HCT116 (cell line): ENCODE data around the gene RASSF6. TPM values are rescaled to one million over a fixed set of nuclear protein-coding genes. Genes with fewer than 3 reads are reported as not detected.

Source experiments
- ATAC-seq: fragments of 200-7000 bp; cut with Tn5 transposase; 2 replicates; pipeline ENCODE4 v1.9.1; 2020; ENCODE audit warnings: mild to moderate bottlenecking, moderate library complexity
- BruUV-seq: library from RNA; stranded (reverse); fragments of 400-500 nt; replicated peaks from 2 replicates; lab custom pipeline; 2021; lab: Mats Ljungman, UMichigan
- CTCF ChIA-PET: fragments of 300-600 bp; sonication (Branson Sonifier 250); formaldehyde crosslinking; loops from one replicate; lab custom pipeline; 2021; ENCODE audit warnings: antibody characterized with exemption; lab: Charles Lee
- POLR2A ChIA-PET: fragments of 300-600, 350-600 bp; sonication (Branson Sonifier 250); formaldehyde crosslinking; loops from one replicate; lab custom pipeline; 2021; ENCODE audit warnings: antibody characterized with exemption; lab: Charles Lee
- RAD21 ChIA-PET, 2 experiments: fragments of 300-600 bp; sonication (Branson Sonifier 250); formaldehyde crosslinking; loops; one replicate each; lab custom pipeline; 2023; ENCODE audit warnings: low total read pairs in 2 of 2; ENCODE audit not compliant: uncharacterized antibody in 2 of 2, unreplicated experiment in 2 of 2, low non-redundant PET in 1 of 2; lab: Charles Lee
- DNase-seq: peaks from one replicate; pipeline ENCODE4 v3.0.0-alpha.2; 2010; ENCODE audit warnings: low read depth, low spot score
- H2AFZ ChIP-seq: fragments of 200-600 bp; shearing (Covaris generic), sonication (generic); 2 replicates; pipeline ENCODE4 v1.6.1; 2017; ENCODE audit warnings: low read depth, mixed run types, mixed read lengths, antibody characterized with exemption, low read length; ENCODE audit not compliant: poor library complexity, severe bottlenecking
- H3K27ac ChIP-seq: 2 replicates; pipeline ENCODE4 v1.5.1; 2012; ENCODE audit warnings: low read depth, low read length
- H3K27me3 ChIP-seq: fragments of 200-600 bp; sonication (generic); 2 replicates; pipeline ENCODE4 v1.6.1; 2016; ENCODE audit warnings: mixed run types, low read length, mixed read lengths; ENCODE audit not compliant: insufficient read depth
- H3K36me3 ChIP-seq, 2 experiments: fragments of 200-500 bp in 1 of 2; fragments of 200-600 bp in 1 of 2; sonication (Bioruptor generic) in 1 of 2; sonication (generic) in 1 of 2; 2 replicates each; pipeline versions ENCODE4 v1.5.1 to v1.6.1; 2014 to 2016; ENCODE audit warnings: low read length in 2 of 2, inconsistent platforms in 1 of 2, mixed read lengths in 1 of 2, mixed run types in 1 of 2; ENCODE audit not compliant: insufficient read depth in 2 of 2, control insufficient read depth in 1 of 2
- H3K4me1 ChIP-seq, 2 experiments: fragments of 200-600 bp in 1 of 2; sonication (generic) in 1 of 2; 2 replicates each; pipeline versions ENCODE4 v1.5.1 to v1.6.1; 2012 to 2017; ENCODE audit warnings: low read length in 2 of 2, inconsistent platforms in 1 of 2, mild to moderate bottlenecking in 1 of 2, mixed read lengths in 1 of 2, mixed run types in 1 of 2, moderate library complexity in 1 of 2; ENCODE audit not compliant: insufficient read depth in 2 of 2, control insufficient read depth in 1 of 2
- H3K4me2 ChIP-seq: fragments of 200-600 bp; sonication (generic); 2 replicates; pipeline ENCODE4 v1.6.1; 2017; ENCODE audit warnings: mixed run types, low read length, mixed read lengths
- H3K4me3 ChIP-seq, 2 experiments: fragments of 200-600 bp in 1 of 2; sonication (generic) in 1 of 2; replicated peaks in 1 of 2; 2 replicates each; pipeline ENCODE4 v1.5.1; 2011 to 2016; ENCODE audit warnings: low read length in 2 of 2, control low read depth in 1 of 2, low read depth in 1 of 2, mild to moderate bottlenecking in 1 of 2, mixed read lengths in 1 of 2, mixed run types in 1 of 2
- H3K79me2 ChIP-seq: fragments of 200-600 bp; sonication (generic); 2 replicates; pipeline ENCODE4 v1.6.1; 2017; ENCODE audit warnings: mild to moderate bottlenecking, mixed run types, low read length, moderate library complexity, mixed read lengths; ENCODE audit not compliant: insufficient read depth
- H3K9ac ChIP-seq: fragments of 200-600 bp; sonication (generic); 2 replicates; pipeline ENCODE4 v1.6.1; 2016; ENCODE audit warnings: low read length, mixed read lengths
- H3K9me2 ChIP-seq: fragments of 200-600 bp; sonication (generic), shearing (Covaris generic); 2 replicates; pipeline ENCODE4 v1.6.1; 2017; ENCODE audit warnings: mixed run types, mild to moderate bottlenecking, moderate library complexity; ENCODE audit not compliant: insufficient read depth
- H3K9me3 ChIP-seq, 2 experiments: fragments of 200-500 bp in 1 of 2; fragments of 200-600 bp in 1 of 2; sonication (Bioruptor generic) in 1 of 2; sonication (generic) in 1 of 2; 2 replicates each; pipeline ENCODE4 v1.6.1; 2014 to 2017; ENCODE audit warnings: low read length in 2 of 2, mixed read lengths in 2 of 2, inconsistent platforms in 1 of 2, low read depth in 1 of 2, mild to moderate bottlenecking in 1 of 2, mixed run types in 1 of 2, moderate library complexity in 1 of 2; ENCODE audit not compliant: control insufficient read depth in 1 of 2, insufficient read depth in 1 of 2
- H4K20me1 ChIP-seq: fragments of 200-600 bp; sonication (generic), shearing (Covaris generic); 2 replicates; pipeline ENCODE4 v1.6.1; 2017; ENCODE audit warnings: mixed run types, mild to moderate bottlenecking, moderate library complexity; ENCODE audit not compliant: insufficient read depth
- ATF3 ChIP-seq: IDR thresholded peaks from 2 replicates; pipeline ENCODE4 v1.6.1; 2012
- CEBPB ChIP-seq: IDR thresholded peaks from 2 replicates; pipeline ENCODE4 v1.6.1; 2012; ENCODE audit warnings: low read depth
- EGR1 ChIP-seq: IDR thresholded peaks from 2 replicates; pipeline ENCODE4 v1.6.1; 2012; ENCODE audit warnings: low read depth
- EZH2 ChIP-seq: fragments of 200-600 bp; sonication (generic); IDR thresholded peaks from 2 replicates; pipeline ENCODE4 v1.6.1; 2017; ENCODE audit warnings: antibody characterized with exemption, mixed run types
- FOSL1 ChIP-seq: IDR thresholded peaks from 2 replicates; pipeline ENCODE4 v1.6.1; 2012; ENCODE audit warnings: low read depth
- JUND ChIP-seq: IDR thresholded peaks from 2 replicates; pipeline ENCODE4 v1.6.1; 2012
- MAX ChIP-seq: IDR thresholded peaks from 2 replicates; pipeline ENCODE4 v1.6.1; 2012
- POLR2AphosphoS5 ChIP-seq: IDR thresholded peaks from 2 replicates; pipeline ENCODE4 v1.6.1; 2011; ENCODE audit warnings: mild to moderate bottlenecking, low read depth, low read length, moderate library complexity
- RAD21 ChIP-seq: IDR thresholded peaks from 2 replicates; pipeline ENCODE4 v1.6.1; 2012; ENCODE audit warnings: low read depth, mild to moderate bottlenecking
- SIN3A ChIP-seq: IDR thresholded peaks from 2 replicates; pipeline ENCODE4 v1.6.1; 2012; ENCODE audit warnings: low read depth
- TCF7L2 ChIP-seq: IDR thresholded peaks from 2 replicates; pipeline ENCODE4 v1.7.0; 2011; ENCODE audit warnings: borderline replicate concordance, inconsistent platforms; ENCODE audit not compliant: insufficient read depth, insufficient read length; ENCODE audit errors: extremely low read depth
- YY1 ChIP-seq: IDR thresholded peaks from 2 replicates; pipeline ENCODE4 v1.6.1; 2011; ENCODE audit warnings: low read length, low read depth, moderate library complexity, mild to moderate bottlenecking; ENCODE audit not compliant: insufficient replicate concordance; ENCODE audit errors: extremely low read depth
- ZNF274 ChIP-seq: fragments of 200-500 bp; sonication (Bioruptor generic); IDR thresholded peaks from 2 replicates; pipeline ENCODE4 v1.6.1; 2014; ENCODE audit warnings: mild to moderate bottlenecking, low read depth, low read length, inconsistent platforms
- intact Hi-C: fragments of 100-400 bp; cut with micrococcal nuclease; formaldehyde crosslinking; loops from 2 replicates; pipeline ENCODE4 v1.10.0; 2022
- total RNA-seq: library from RNA; stranded (reverse); gene quantifications from one replicate; pipeline ENCODE4 v1.2.1, GENCODE V29; 2021; ENCODE audit not compliant: unreplicated experiment

Gene RASSF6
- total RNA-seq, 1 experiment from 2014 or later: 1.1 TPM

GRCh38 chr4:73612032-73612431, 8.2 kb downstream of the RASSF6 start:
- H3K4me1 ChIP-seq: peaks cover 0 to 5% of the 10 kb centered on the region in 2 experiments; a peak in 1 of 4 replicates
- H2AFZ ChIP-seq: no peak overlapping the region
- H3K79me2 ChIP-seq: no peaks in the 10 kb centered on the region
- intact Hi-C loops: no loop called here
- no peak for ATAC-seq
- H3K4me2 ChIP-seq: no peak overlapping the region
- ChIA-PET RAD21 (no interaction called here), CTCF (no interaction called here), POLR2A (interaction anchor here (1.0 kb wide), 1 partner anchor 8 kb away, joined by 3 read pairs; the partner anchor contains the start of gene RASSF6)
- H3K9me3 ChIP-seq: no peaks in the 10 kb centered on the region
- no peak for TF ChIP-seq EZH2
- no peak for TF ChIP-seq RAD21
- no peak for TF ChIP-seq POLR2AphosphoS5
- TF ChIP-seq ZNF274: no peak
- TF ChIP-seq SIN3A: no peak
- TF ChIP-seq FOSL1: no peak
- no peaks in the 10 kb centered on the region for H3K27me3 ChIP-seq
- H3K27ac ChIP-seq: no peak overlapping the region
- H3K9ac ChIP-seq: no peak overlapping the region
- no peak overlapping the region for H3K4me3 ChIP-seq
- H3K36me3 ChIP-seq: no peaks in the 10 kb centered on the region
- no TSS peak for BruUV-seq
- no peak for DNase-seq
- no peaks in the 10 kb centered on the region for H4K20me1 ChIP-seq
- H3K9me2 ChIP-seq: no peaks in the 10 kb centered on the region

GRCh38 chr4:73609706-73610105, 10.5 kb downstream of the RASSF6 start:
- Histone ChIP-seq H3K27ac (no peak overlapping the region), H3K36me3 (no peaks in the 10 kb centered on the region), H2AFZ (no peak overlapping the region), H3K4me2 (no peak overlapping the region), H3K79me2 (no peaks in the 10 kb centered on the region), H3K9me3 (no peaks in the 10 kb centered on the region), H4K20me1 (no peaks in the 10 kb centered on the region)
- ATAC-seq (no peak), DNase-seq (no peak)
- RAD21 ChIA-PET: no interaction called here
- CTCF ChIA-PET: interaction anchor here (1.0 kb wide), 1 partner anchor 16 kb away, joined by 3 read pairs; no protein-coding TSS in a partner anchor
- intact Hi-C loops: no loop called here
- no TSS peak for BruUV-seq
- no peak for TF ChIP-seq YY1
- TF ChIP-seq MAX: no peak
- TF ChIP-seq JUND: no peak
- no peak for TF ChIP-seq RAD21
- TF ChIP-seq TCF7L2: no peak
- TF ChIP-seq ATF3: no peak
- TF ChIP-seq FOSL1: no peak
- no peak for TF ChIP-seq CEBPB
- no peak for TF ChIP-seq EGR1
- TF ChIP-seq, all 23 proteins: peak for 0
- POLR2A ChIA-PET: no interaction called here
- no peak overlapping the region for H3K9ac ChIP-seq
- H3K4me1 ChIP-seq: peaks cover 0 to 5% of the 10 kb centered on the region in 2 experiments; a peak in 1 of 4 replicates
- no peaks in the 10 kb centered on the region for H3K9me2 ChIP-seq
- H3K27me3 ChIP-seq: no peaks in the 10 kb centered on the region
- H3K4me3 ChIP-seq: no peak overlapping the region
